Measurements from ENCODE around the gene NLRC5.
"Not testable (repeated sequence)": the region's sequence is repeated elsewhere in the genome, so short reads cannot be mapped to it uniquely, and the experiment has no call there.

The NLRC5 gene

GRCh38 chr16:56986908-56987307, 2.4 kb upstream of the NLRC5 start:
- H3K4me1 ChIP-seq (ENCODE audit: insufficient read depth, low read length) = peaks cover 47% of the 10 kb centered on the region
- H3K27ac ChIP-seq (ENCODE audit: low read depth, low read length); H3K9ac ChIP-seq (ENCODE audit: low read length); H3K9me3 ChIP-seq (ENCODE audit: low read length); H3K27me3 ChIP-seq (ENCODE audit: control insufficient read depth in 1 of 2, insufficient read depth in 2 of 2, low read length in 2 of 2); H3K36me3 ChIP-seq (ENCODE audit: insufficient read depth, low read length); H3K4me3 ChIP-seq (ENCODE audit: low read depth in 1 of 2, low read length in 2 of 2): not testable (repeated sequence)

- H3K27me3 ChIP-seq (ENCODE audit: control insufficient read depth in 1 of 2, insufficient read depth in 2 of 2, low read length in 2 of 2) = no peaks in the 10 kb centered on the region
- H3K27ac ChIP-seq (ENCODE audit: low read depth, low read length) = no peak overlapping the region
- no peak overlapping the region for H3K9ac ChIP-seq (ENCODE audit: low read length)
- H3K9me3 ChIP-seq (ENCODE audit: low read length) = no peaks in the 10 kb centered on the region
- peaks cover 48% of the 10 kb centered on the region for H3K4me1 ChIP-seq (ENCODE audit: insufficient read depth, low read length)
- H3K36me3 ChIP-seq (ENCODE audit: insufficient read depth, low read length) = no peaks in the 10 kb centered on the region
- H3K4me3 ChIP-seq (ENCODE audit: low read depth in 1 of 2, low read length in 2 of 2) = no peak overlapping the region
Observed at GRCh38 chr16:56987692-56988091, 1.7 kb upstream of the NLRC5 start.

GRCh38 chr16:56988161-56988947, 1.0 kb upstream of the NLRC5 start:
- Histone ChIP-seq H3K4me3 (ENCODE audit: low read depth in 1 of 2, low read length in 2 of 2) (peak overlapping the region; percentile 83 to 86), H3K36me3 (ENCODE audit: insufficient read depth, low read length) (no peaks in the 10 kb centered on the region), H3K27ac (ENCODE audit: low read depth, low read length) (peak overlapping the region; percentile 93), H3K27me3 (ENCODE audit: control insufficient read depth in 1 of 2, insufficient read depth in 2 of 2, low read length in 2 of 2) (no peaks in the 10 kb centered on the region), H3K9ac (ENCODE audit: low read length) (peak overlapping the region; percentile 66), H3K9me3 (ENCODE audit: low read length) (no peaks in the 10 kb centered on the region), H3K4me1 (ENCODE audit: insufficient read depth, low read length) (peaks cover 48% of the 10 kb centered on the region)

- H3K27me3 ChIP-seq (ENCODE audit: control insufficient read depth in 1 of 2, insufficient read depth in 2 of 2, low read length in 2 of 2) = no peaks in the 10 kb centered on the region
- peak overlapping the region; percentile 83 to 86 for H3K4me3 ChIP-seq (ENCODE audit: low read depth in 1 of 2, low read length in 2 of 2)
- peaks cover 47% of the 10 kb centered on the region for H3K4me1 ChIP-seq (ENCODE audit: insufficient read depth, low read length)
- no peaks in the 10 kb centered on the region for H3K36me3 ChIP-seq (ENCODE audit: insufficient read depth, low read length)
- peak overlapping the region; percentile 93 for H3K27ac ChIP-seq (ENCODE audit: low read depth, low read length)
- H3K9me3 ChIP-seq (ENCODE audit: low read length) = no peaks in the 10 kb centered on the region
- H3K9ac ChIP-seq (ENCODE audit: low read length) = peak overlapping the region; percentile 66
Observed at GRCh38 chr16:56989988-56990387, 631 bp downstream of the NLRC5 start.

GRCh38 chr16:56990407-56991286, 1.3 kb downstream of the NLRC5 start:
- Histone ChIP-seq H3K4me3 (ENCODE audit: low read depth in 1 of 2, low read length in 2 of 2) (peak overlapping the region; percentile 83 to 86), H3K27ac (ENCODE audit: low read depth, low read length) (no peak overlapping the region), H3K9ac (ENCODE audit: low read length) (peak overlapping the region; percentile 66), H3K36me3 (ENCODE audit: insufficient read depth, low read length) (no peaks in the 10 kb centered on the region), H3K9me3 (ENCODE audit: low read length) (no peaks in the 10 kb centered on the region), H3K27me3 (ENCODE audit: control insufficient read depth in 1 of 2, insufficient read depth in 2 of 2, low read length in 2 of 2) (no peaks in the 10 kb centered on the region), H3K4me1 (ENCODE audit: insufficient read depth, low read length) (peaks cover 40% of the 10 kb centered on the region)

- H3K9me3 ChIP-seq (ENCODE audit: low read length); H3K36me3 ChIP-seq (ENCODE audit: insufficient read depth, low read length); H3K4me3 ChIP-seq (ENCODE audit: low read depth in 1 of 2, low read length in 2 of 2); H3K9ac ChIP-seq (ENCODE audit: low read length); H3K27ac ChIP-seq (ENCODE audit: low read depth, low read length); H3K27me3 ChIP-seq (ENCODE audit: control insufficient read depth in 1 of 2, insufficient read depth in 2 of 2, low read length in 2 of 2): not testable (repeated sequence)
- H3K4me1 ChIP-seq (ENCODE audit: insufficient read depth, low read length) = peaks cover 30% of the 10 kb centered on the region
Observed at GRCh38 chr16:56992431-56992830, 3.1 kb downstream of the NLRC5 start.

- Histone ChIP-seq H3K27ac (ENCODE audit: low read depth, low read length) (no peak overlapping the region), H3K9ac (ENCODE audit: low read length) (no peak overlapping the region), H3K4me1 (ENCODE audit: insufficient read depth, low read length) (peaks cover 28% of the 10 kb centered on the region), H3K27me3 (ENCODE audit: control insufficient read depth in 1 of 2, insufficient read depth in 2 of 2, low read length in 2 of 2) (no peaks in the 10 kb centered on the region), H3K4me3 (ENCODE audit: low read depth in 1 of 2, low read length in 2 of 2) (no peak overlapping the region), H3K9me3 (ENCODE audit: low read length) (no peaks in the 10 kb centered on the region), H3K36me3 (ENCODE audit: insufficient read depth, low read length) (no peaks in the 10 kb centered on the region)
Observed at GRCh38 chr16:56993204-56993603, 3.8 kb downstream of the NLRC5 start.

GRCh38 chr16:56994311-56994710, 5.0 kb downstream of the NLRC5 start:
- H3K4me1 ChIP-seq (ENCODE audit: insufficient read depth, low read length) = peaks cover 23% of the 10 kb centered on the region
- no peaks in the 10 kb centered on the region for H3K9me3 ChIP-seq (ENCODE audit: low read length)
- no peaks in the 10 kb centered on the region for H3K36me3 ChIP-seq (ENCODE audit: insufficient read depth, low read length)
- H3K4me3 ChIP-seq (ENCODE audit: low read depth in 1 of 2, low read length in 2 of 2) = no peak overlapping the region
- no peaks in the 10 kb centered on the region for H3K27me3 ChIP-seq (ENCODE audit: control insufficient read depth in 1 of 2, insufficient read depth in 2 of 2, low read length in 2 of 2)
- H3K27ac ChIP-seq (ENCODE audit: low read depth, low read length) = no peak overlapping the region
- H3K9ac ChIP-seq (ENCODE audit: low read length) = no peak overlapping the region

- H3K4me1 ChIP-seq (ENCODE audit: insufficient read depth, low read length) = peaks cover 26% of the 10 kb centered on the region
- no peaks in the 10 kb centered on the region for H3K36me3 ChIP-seq (ENCODE audit: insufficient read depth, low read length)
- H3K27ac ChIP-seq (ENCODE audit: low read depth, low read length) = no peak overlapping the region
- no peak overlapping the region for H3K4me3 ChIP-seq (ENCODE audit: low read depth in 1 of 2, low read length in 2 of 2)
- no peak overlapping the region for H3K9ac ChIP-seq (ENCODE audit: low read length)
- no peaks in the 10 kb centered on the region for H3K27me3 ChIP-seq (ENCODE audit: control insufficient read depth in 1 of 2, insufficient read depth in 2 of 2, low read length in 2 of 2)
- H3K9me3 ChIP-seq (ENCODE audit: low read length) = no peaks in the 10 kb centered on the region
Observed at GRCh38 chr16:56995136-56995805, 5.9 kb downstream of the NLRC5 start.

- no peaks in the 10 kb centered on the region for H3K9me3 ChIP-seq (ENCODE audit: low read length)
- no peaks in the 10 kb centered on the region for H3K27me3 ChIP-seq (ENCODE audit: control insufficient read depth in 1 of 2, insufficient read depth in 2 of 2, low read length in 2 of 2)
- no peak overlapping the region for H3K27ac ChIP-seq (ENCODE audit: low read depth, low read length)
- no peaks in the 10 kb centered on the region for H3K36me3 ChIP-seq (ENCODE audit: insufficient read depth, low read length)
- H3K9ac ChIP-seq (ENCODE audit: low read length) = no peak overlapping the region
- no peak overlapping the region for H3K4me3 ChIP-seq (ENCODE audit: low read depth in 1 of 2, low read length in 2 of 2)
- peaks cover 11% of the 10 kb centered on the region for H3K4me1 ChIP-seq (ENCODE audit: insufficient read depth, low read length)
Observed at GRCh38 chr16:56997264-56997663, 7.9 kb downstream of the NLRC5 start.

- no peaks in the 10 kb centered on the region for H3K36me3 ChIP-seq (ENCODE audit: insufficient read depth, low read length)
- no peaks in the 10 kb centered on the region for H3K27me3 ChIP-seq (ENCODE audit: control insufficient read depth in 1 of 2, insufficient read depth in 2 of 2, low read length in 2 of 2)
- H3K4me3 ChIP-seq (ENCODE audit: low read depth in 1 of 2, low read length in 2 of 2) = no peak overlapping the region
- H3K4me1 ChIP-seq (ENCODE audit: insufficient read depth, low read length) = peaks cover 11% of the 10 kb centered on the region
- no peaks in the 10 kb centered on the region for H3K9me3 ChIP-seq (ENCODE audit: low read length)
- H3K9ac ChIP-seq (ENCODE audit: low read length) = no peak overlapping the region
- H3K27ac ChIP-seq (ENCODE audit: low read depth, low read length) = no peak overlapping the region
Observed at GRCh38 chr16:56997931-56998330, 8.6 kb downstream of the NLRC5 start.

All from muscle layer of colon (tissue), 2 donors.